Measurements from ENCODE around the gene ROBO1.

Gene ROBO1

DNA sequence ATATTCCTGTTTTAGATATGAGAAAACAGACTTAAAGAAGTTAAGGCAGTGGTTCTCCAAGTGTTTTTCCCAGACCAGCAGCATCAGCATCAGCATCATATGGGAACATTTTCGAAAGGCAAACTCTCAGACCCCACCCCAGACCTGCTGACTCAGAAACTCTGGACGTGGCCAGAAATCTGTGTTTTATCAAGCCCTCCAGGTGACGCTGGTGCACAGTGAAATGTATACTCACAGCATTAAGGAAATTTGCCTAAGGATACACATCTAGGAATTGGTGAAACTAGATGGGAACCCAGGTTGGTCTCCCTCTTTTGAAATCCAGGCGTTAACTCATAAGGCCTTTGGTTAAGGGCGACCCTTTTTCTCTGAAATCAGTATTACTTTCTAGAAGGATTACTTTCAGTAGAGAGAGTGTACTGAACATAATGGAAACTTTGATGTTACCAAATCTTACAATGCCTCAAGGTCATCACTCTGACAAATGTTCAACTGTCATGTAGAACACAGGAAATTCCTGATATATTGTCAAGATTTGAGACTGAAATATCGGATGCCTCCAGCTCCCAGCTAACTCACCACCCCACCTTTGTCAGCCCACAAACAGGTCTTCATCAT lies 910.2 kb downstream of the ROBO1 start:
- no peaks in the 10 kb centered on the region for H3K79me2 ChIP-seq (ENCODE audit: insufficient read depth, low read length)
- H4K20me1 ChIP-seq (ENCODE audit: low read depth, low read length) = no peaks in the 10 kb centered on the region
- no peak for TF ChIP-seq EZH2phosphoT487 (conservative IDR thresholded peaks at IDR 0.05; ENCODE audit: low read length)
- TF ChIP-seq, protein P1, sequence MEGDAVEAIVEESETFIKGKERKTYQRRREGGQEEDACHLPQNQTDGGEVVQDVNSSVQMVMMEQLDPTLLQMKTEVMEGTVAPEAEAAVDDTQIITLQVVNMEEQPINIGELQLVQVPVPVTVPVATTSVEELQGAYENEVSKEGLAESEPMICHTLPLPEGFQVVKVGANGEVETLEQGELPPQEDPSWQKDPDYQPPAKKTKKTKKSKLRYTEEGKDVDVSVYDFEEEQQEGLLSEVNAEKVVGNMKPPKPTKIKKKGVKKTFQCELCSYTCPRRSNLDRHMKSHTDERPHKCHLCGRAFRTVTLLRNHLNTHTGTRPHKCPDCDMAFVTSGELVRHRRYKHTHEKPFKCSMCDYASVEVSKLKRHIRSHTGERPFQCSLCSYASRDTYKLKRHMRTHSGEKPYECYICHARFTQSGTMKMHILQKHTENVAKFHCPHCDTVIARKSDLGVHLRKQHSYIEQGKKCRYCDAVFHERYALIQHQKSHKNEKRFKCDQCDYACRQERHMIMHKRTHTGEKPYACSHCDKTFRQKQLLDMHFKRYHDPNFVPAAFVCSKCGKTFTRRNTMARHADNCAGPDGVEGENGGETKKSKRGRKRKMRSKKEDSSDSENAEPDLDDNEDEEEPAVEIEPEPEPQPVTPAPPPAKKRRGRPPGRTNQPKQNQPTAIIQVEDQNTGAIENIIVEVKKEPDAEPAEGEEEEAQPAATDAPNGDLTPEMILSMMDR (IDR thresholded peaks at IDR 0.05; ENCODE audit: insufficient read depth, low read length, poor library complexity, severe bottlenecking) = no peak
- no peak overlapping the region for H3K4me2 ChIP-seq (ENCODE audit: low read depth, low read length, poor library complexity, severe bottlenecking)
- no peaks in the 10 kb centered on the region for H3K9me3 ChIP-seq (ENCODE audit: insufficient read depth, low read length)
- H3K27ac ChIP-seq (ENCODE audit: low read depth, low read length) = no peak overlapping the region
- no peaks in the 10 kb centered on the region for H3K36me3 ChIP-seq (ENCODE audit: low read length)
- H3K27me3 ChIP-seq (ENCODE audit: low read length) = no peaks in the 10 kb centered on the region
- no peak overlapping the region for H2AFZ ChIP-seq (ENCODE audit: low read depth, low read length, severe bottlenecking)
- no peaks in the 10 kb centered on the region for H3F3A ChIP-seq (ENCODE audit: insufficient read depth)
- H3K4me3 ChIP-seq (ENCODE audit: insufficient read depth, low read length, poor library complexity, severe bottlenecking) = no peak overlapping the region
- H3K9ac ChIP-seq (ENCODE audit: low read length) = no peak overlapping the region
- H3K9me2 ChIP-seq (replicated peaks; ENCODE audit: insufficient read depth, low read length) = no peaks in the 10 kb centered on the region

DNA sequence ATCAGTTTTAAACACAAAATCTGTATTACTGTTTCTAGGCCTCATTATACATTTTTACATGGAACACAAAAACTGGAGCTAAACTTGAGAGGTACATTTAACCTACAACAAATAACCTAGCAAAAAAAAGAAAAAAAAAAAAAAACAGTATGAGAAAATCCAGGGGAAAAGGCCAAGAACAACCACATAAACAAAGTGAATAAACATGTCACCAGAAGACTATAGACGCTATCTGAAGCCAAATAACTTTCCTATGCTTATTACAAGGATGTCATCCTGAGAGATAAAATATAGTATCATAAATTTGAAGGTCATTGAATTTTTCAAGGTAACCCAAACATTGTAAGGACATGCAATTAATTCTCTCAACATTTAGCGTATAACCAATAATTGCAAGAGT lies 911.6 kb downstream of the ROBO1 start:
- no peaks in the 10 kb centered on the region for H3K79me2 ChIP-seq (ENCODE audit: insufficient read depth, low read length)
- H3K36me3 ChIP-seq (ENCODE audit: low read length) = no peaks in the 10 kb centered on the region
- H3K9me2 ChIP-seq (replicated peaks; ENCODE audit: insufficient read depth, low read length) = no peaks in the 10 kb centered on the region
- no peaks in the 10 kb centered on the region for H4K20me1 ChIP-seq (ENCODE audit: low read depth, low read length)
- TF ChIP-seq, protein P1 (IDR thresholded peaks at IDR 0.05; ENCODE audit: insufficient read depth, low read length, poor library complexity, severe bottlenecking) = no peak
- TF ChIP-seq EZH2phosphoT487 (conservative IDR thresholded peaks at IDR 0.05; ENCODE audit: low read length) = no peak
- no peak overlapping the region for H3K27ac ChIP-seq (ENCODE audit: low read depth, low read length)
- H3K9ac ChIP-seq (ENCODE audit: low read length) = no peak overlapping the region
- no peaks in the 10 kb centered on the region for H3K9me3 ChIP-seq (ENCODE audit: insufficient read depth, low read length)
- no peak overlapping the region for H2AFZ ChIP-seq (ENCODE audit: low read depth, low read length, severe bottlenecking)
- H3K27me3 ChIP-seq (ENCODE audit: low read length) = no peaks in the 10 kb centered on the region
- no peaks in the 10 kb centered on the region for H3F3A ChIP-seq (ENCODE audit: insufficient read depth)
- no peak overlapping the region for H3K4me2 ChIP-seq (ENCODE audit: low read depth, low read length, poor library complexity, severe bottlenecking)
- no peak overlapping the region for H3K4me3 ChIP-seq (ENCODE audit: insufficient read depth, low read length, poor library complexity, severe bottlenecking)

DNA sequence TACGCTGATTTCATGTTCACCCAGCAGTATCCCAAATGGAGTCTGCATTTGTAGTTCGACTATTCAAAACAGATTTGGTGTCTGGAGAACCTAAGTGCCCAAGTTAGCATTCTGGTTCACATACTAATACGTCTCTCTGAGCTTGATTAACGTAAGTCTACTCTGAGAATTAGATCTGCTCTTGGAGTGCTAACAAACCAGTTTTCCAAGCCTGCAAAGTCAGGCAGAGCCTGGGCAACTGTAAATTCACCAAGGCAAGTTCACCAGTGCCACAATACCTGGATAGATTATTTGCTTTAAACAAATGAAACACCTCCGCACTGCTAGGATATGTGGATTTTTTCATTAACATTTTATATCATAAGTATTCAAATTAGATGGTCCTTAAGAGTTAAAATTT lies 912.6 kb downstream of the ROBO1 start:
- Histone ChIP-seq H4K20me1 (ENCODE audit: low read depth, low read length) (no peaks in the 10 kb centered on the region), H3K27ac (ENCODE audit: low read depth, low read length) (no peak overlapping the region), H3K9me2 (replicated peaks; ENCODE audit: insufficient read depth, low read length) (no peaks in the 10 kb centered on the region), H2AFZ (ENCODE audit: low read depth, low read length, severe bottlenecking) (no peak overlapping the region), H3K4me3 (ENCODE audit: insufficient read depth, low read length, poor library complexity, severe bottlenecking) (no peak overlapping the region), H3F3A (ENCODE audit: insufficient read depth) (no peaks in the 10 kb centered on the region), H3K4me2 (ENCODE audit: low read depth, low read length, poor library complexity, severe bottlenecking) (no peak overlapping the region), H3K9me3 (ENCODE audit: insufficient read depth, low read length) (no peaks in the 10 kb centered on the region), H3K79me2 (ENCODE audit: insufficient read depth, low read length) (no peaks in the 10 kb centered on the region), H3K27me3 (ENCODE audit: low read length) (no peaks in the 10 kb centered on the region), H3K36me3 (ENCODE audit: low read length) (no peaks in the 10 kb centered on the region), H3K9ac (ENCODE audit: low read length) (no peak overlapping the region)
- no peak for TF ChIP-seq EZH2phosphoT487 (conservative IDR thresholded peaks at IDR 0.05; ENCODE audit: low read length)
- TF ChIP-seq, protein P1 (IDR thresholded peaks at IDR 0.05; ENCODE audit: insufficient read depth, low read length, poor library complexity, severe bottlenecking) = no peak
